BE2C (cell line): ENCODE data around the gene CKS2.
"Not testable (repeated sequence)": the region's sequence is repeated elsewhere in the genome, so short reads cannot be mapped to it uniquely, and the experiment has no call there.

ENCODE experiments used
- DNase-seq: peaks from one replicate; pipeline ENCODE4 v3.0.0-alpha.2; 2020
- H3K27me3 ChIP-seq: fragments of 250-450 bp; sonication (Bioruptor Pico); 2 replicates; pipeline ENCODE4 v1.5.1; 2020; ENCODE audit warnings: mild to moderate bottlenecking
- H3K36me3 ChIP-seq: fragments of 250-450 bp; sonication (Bioruptor Pico); 2 replicates; pipeline ENCODE4 v1.5.1; 2020; ENCODE audit warnings: mild to moderate bottlenecking
- H3K4me1 ChIP-seq: fragments of 250-450 bp; sonication (Bioruptor Pico); 2 replicates; pipeline ENCODE4 v1.5.1; 2020
- H3K4me3 ChIP-seq: 2 replicates; pipeline ENCODE4 v1.5.1; 2011; ENCODE audit warnings: low read depth, low read length
- H3K9me3 ChIP-seq: fragments of 250-450 bp; sonication (Bioruptor Pico); 2 replicates; pipeline ENCODE4 v1.5.1; 2020
- TF ChIP-seq, protein P1 (sequence below): IDR thresholded peaks from 2 replicates; pipeline ENCODE4 v1.5.1; 2012; ENCODE audit warnings: mild to moderate bottlenecking, low read depth, low read length

CKS2 gene

DNA sequence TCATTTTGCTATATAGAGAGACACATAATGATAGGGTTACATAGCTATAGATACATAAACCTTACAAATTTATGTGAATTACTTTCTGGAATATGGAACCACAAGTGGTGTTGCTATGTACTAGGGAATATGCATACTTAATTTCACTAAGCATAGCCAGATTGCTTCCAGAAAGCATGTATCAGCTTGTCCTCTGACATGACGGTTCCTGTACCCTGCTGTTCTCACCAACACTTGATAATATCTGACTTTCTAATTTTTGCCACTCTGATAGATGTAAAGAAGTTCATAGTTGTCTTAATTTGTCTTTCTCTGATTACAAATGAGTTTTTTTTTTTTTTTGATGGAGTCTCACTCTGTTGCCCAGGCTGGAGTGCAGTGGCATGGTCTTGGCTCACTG lies 18.0 kb upstream of the CKS2 start:
- Histone ChIP-seq H3K4me3 (no peak overlapping the region), H3K9me3 (no peaks in the 10 kb centered on the region), H3K36me3 (no peaks in the 10 kb centered on the region), H3K4me1 (no peaks in the 10 kb centered on the region; the same call in 1 of the 2 replicates), H3K27me3 (no peaks in the 10 kb centered on the region)
- TF ChIP-seq, protein P1, sequence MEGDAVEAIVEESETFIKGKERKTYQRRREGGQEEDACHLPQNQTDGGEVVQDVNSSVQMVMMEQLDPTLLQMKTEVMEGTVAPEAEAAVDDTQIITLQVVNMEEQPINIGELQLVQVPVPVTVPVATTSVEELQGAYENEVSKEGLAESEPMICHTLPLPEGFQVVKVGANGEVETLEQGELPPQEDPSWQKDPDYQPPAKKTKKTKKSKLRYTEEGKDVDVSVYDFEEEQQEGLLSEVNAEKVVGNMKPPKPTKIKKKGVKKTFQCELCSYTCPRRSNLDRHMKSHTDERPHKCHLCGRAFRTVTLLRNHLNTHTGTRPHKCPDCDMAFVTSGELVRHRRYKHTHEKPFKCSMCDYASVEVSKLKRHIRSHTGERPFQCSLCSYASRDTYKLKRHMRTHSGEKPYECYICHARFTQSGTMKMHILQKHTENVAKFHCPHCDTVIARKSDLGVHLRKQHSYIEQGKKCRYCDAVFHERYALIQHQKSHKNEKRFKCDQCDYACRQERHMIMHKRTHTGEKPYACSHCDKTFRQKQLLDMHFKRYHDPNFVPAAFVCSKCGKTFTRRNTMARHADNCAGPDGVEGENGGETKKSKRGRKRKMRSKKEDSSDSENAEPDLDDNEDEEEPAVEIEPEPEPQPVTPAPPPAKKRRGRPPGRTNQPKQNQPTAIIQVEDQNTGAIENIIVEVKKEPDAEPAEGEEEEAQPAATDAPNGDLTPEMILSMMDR: no peak
- DNase-seq: no peak

DNA sequence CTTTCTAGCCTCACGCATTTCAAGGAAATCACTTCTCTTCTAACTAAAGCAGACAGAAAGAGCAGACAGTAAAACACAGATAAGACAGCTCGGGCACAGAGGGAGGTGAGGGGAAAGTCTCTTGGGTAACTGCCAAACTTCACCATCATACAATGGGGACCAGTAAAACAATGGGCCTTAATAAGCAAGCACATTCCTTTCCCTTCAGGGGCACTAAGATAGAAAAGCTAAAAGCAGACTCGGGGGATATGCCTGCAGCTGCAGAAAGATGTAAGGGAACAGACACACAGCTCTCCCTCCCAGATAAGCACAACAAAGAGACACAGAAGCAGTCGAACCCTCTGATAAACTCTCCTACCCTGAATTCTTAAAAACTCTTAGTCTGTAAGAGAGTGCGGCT lies 15.6 kb upstream of the CKS2 start:
- TF ChIP-seq, protein P1: no peak
- no peak for DNase-seq
- H3K27me3 ChIP-seq: no peaks in the 10 kb centered on the region
- no peak overlapping the region for H3K4me3 ChIP-seq
- no peaks in the 10 kb centered on the region for H3K9me3 ChIP-seq
- H3K36me3 ChIP-seq: no peaks in the 10 kb centered on the region
- no peaks in the 10 kb centered on the region; the same call in 1 of the 2 replicates for H3K4me1 ChIP-seq

DNA sequence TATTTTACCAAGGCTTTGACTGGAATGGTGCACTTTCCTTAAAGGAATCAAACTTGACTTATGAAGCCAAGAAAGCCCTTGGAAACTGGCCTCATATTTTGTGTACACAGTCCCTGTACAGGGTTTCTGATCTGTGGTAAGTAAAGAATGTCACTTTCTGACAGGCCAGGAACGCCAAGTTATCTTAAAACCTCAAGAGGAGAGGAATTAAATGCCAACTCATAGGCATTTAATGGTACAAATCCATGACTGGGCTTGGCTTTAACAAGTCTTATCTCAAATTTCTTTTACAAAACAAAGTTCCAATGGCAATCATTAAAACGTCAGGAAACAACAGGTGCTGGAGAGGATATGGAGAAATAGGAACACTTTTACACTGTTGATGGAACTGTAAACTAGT lies 9.0 kb upstream of the CKS2 start:
- H3K4me1 ChIP-seq, H3K36me3 ChIP-seq, H3K27me3 ChIP-seq, H3K4me3 ChIP-seq, H3K9me3 ChIP-seq, DNase-seq: not testable (repeated sequence)

DNA sequence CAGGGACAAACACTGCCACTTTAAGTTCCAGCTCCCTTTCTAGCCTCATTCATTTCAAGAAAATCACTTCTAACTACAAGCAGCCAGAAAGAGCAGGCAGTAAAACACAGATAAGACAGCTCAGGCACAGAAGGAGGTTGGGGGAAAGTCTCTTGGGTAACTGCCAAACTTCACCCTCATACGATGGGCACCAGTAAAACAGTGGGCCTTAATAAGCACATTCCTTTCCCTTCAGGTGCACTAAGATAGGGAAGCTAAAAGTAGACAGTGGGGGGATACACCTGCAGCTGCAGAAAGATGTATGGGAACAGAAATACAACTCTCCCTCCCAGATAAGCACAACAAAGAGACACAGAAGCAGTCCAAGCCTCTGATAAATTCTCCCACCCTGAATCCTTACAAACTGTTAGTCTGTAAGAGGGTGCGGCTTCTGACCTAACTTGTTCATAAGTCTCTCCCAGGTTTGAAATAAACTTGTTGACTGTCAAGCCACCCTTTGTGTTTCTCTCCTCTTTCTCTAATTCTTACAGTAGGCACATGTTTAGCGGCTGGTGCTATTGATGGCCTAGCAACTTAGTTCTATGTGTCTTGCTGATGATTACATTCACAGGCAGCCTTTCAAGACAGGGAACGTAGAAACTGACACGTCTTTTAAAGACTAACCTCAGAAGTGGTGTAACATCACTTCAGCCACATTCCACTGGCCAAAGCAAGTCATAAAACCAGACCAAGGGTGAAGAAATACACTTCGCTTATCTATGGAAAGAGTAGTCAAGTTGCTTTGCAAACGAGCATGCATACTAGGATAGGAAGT lies 6.8 kb upstream of the CKS2 start:
- Histone ChIP-seq H3K4me3 (no peak overlapping the region), H3K4me1 (no peaks in the 10 kb centered on the region), H3K36me3 (no peaks in the 10 kb centered on the region), H3K9me3 (no peaks in the 10 kb centered on the region; the same call in 1 of the 2 replicates), H3K27me3 (no peaks in the 10 kb centered on the region)
- TF ChIP-seq, protein P1: no peak
- DNase-seq: no peak

DNA sequence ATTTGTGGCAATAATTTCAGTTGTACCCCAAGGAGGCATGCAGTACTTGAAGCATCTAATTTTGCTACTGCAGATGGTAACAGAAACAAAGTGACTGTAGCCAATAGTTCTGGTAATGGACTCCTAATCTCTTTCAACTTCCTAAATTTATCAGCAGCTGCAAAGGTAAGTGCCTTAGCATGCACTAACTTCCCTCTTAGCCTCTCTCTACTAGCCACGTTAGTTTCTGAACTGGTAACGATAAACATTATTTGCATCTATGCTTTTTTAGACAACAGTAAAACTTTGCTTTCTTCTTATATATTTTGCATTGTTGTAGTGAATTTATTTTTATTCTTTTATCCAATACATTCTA lies 6.2 kb upstream of the CKS2 start:
- DNase-seq: no peak
- Histone ChIP-seq H3K27me3 (no peaks in the 10 kb centered on the region), H3K4me3 (no peak overlapping the region), H3K4me1 (no peaks in the 10 kb centered on the region), H3K36me3 (no peaks in the 10 kb centered on the region), H3K9me3 (no peaks in the 10 kb centered on the region; the same call in 1 of the 2 replicates)
- TF ChIP-seq, protein P1: no peak

DNA sequence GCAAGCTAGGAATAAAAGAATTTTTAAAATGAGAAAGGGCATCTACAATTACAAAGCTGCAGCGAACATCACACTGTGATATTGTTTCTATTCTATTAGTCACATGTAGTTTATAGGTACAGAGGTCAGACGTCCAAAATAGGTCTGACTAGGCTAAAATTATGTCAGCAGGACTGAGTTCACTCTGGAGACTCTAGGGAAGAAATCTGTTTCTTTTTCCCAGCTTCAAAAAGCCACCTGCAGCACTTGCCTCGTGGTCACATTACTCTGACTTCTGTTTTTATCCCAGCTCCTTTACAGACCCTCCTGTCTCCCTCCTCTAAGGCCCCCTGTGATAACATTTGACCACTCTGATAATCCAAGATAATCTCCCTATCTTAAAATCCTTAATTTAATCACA lies 5.1 kb upstream of the CKS2 start:
- DNase-seq: no peak
- H3K36me3 ChIP-seq: no peaks in the 10 kb centered on the region
- no peaks in the 10 kb centered on the region for H3K4me1 ChIP-seq
- no peaks in the 10 kb centered on the region for H3K27me3 ChIP-seq
- TF ChIP-seq, protein P1: no peak
- no peaks in the 10 kb centered on the region; the same call in 1 of the 2 replicates for H3K9me3 ChIP-seq
- no peak overlapping the region for H3K4me3 ChIP-seq

DNA sequence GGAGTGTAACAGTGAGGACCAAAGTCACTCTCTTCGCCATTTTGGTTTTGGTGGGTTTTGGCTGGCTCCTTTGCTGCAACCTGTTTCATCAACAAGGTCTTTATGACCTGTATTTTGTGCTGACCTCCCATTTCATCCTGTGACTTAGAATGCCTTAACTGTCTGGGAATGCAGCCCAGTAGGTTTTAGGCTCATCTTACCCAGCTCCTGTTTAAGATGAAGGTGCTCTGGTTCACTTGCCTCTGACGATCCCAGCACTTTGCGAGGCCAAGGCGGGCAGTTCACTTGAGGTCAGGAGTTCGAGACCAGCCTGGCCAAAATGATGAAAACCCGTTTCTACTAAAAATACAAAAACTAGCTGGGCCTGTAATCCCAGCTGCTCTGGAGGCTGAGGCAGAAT lies 1.8 kb upstream of the CKS2 start:
- H3K27me3 ChIP-seq: no peaks in the 10 kb centered on the region
- H3K4me3 ChIP-seq: no peak overlapping the region
- H3K36me3 ChIP-seq: peaks cover 13% of the 10 kb centered on the region
- no peak for DNase-seq
- TF ChIP-seq, protein P1: no peak
- no peaks in the 10 kb centered on the region; the same call in 1 of the 2 replicates for H3K9me3 ChIP-seq
- no peaks in the 10 kb centered on the region for H3K4me1 ChIP-seq
